IMR-90 (cell line): ENCODE measurements around the gene ADGRD1. TPM values are rescaled to one million over a fixed set of nuclear protein-coding genes. Genes with fewer than 3 reads are reported as not detected.
A peak's percentile ranks its signal among the peaks of the same experiment; 100 is the strongest.

ENCODE experiments used
- ATAC-seq: fragments of 200-7000 bp; cut with Tn5 transposase; 2 replicates; pipeline ENCODE4 v1.9.1; 2020; ENCODE audit warnings: low read depth, mild to moderate bottlenecking, moderate library complexity
- BruUV-seq: library from RNA; stranded (reverse); fragments of 400-500 nt; replicated peaks from 2 replicates; lab custom pipeline; 2021; lab: Mats Ljungman, UMichigan
- CTCF ChIA-PET: fragments of 300-600 bp; formaldehyde crosslinking; extraction: SDS; loops from one replicate; lab custom pipeline; 2021; ENCODE audit warnings: antibody characterized with exemption; lab: Yijun Ruan, JAX
- POLR2A ChIA-PET: fragments of 300-600 bp; sonication (Branson Sonifier 250); formaldehyde crosslinking; loops from one replicate; lab custom pipeline; 2022; ENCODE audit warnings: antibody characterized with exemption; ENCODE audit not compliant: unreplicated experiment; lab: Charles Lee
- DNase-seq: peaks from one replicate; pipeline ENCODE4 v3.0.0; 2013
- H2AFZ ChIP-seq: replicated peaks from 2 replicates; pipeline ENCODE3; 2013; ENCODE audit warnings: low read length, mild to moderate bottlenecking; ENCODE audit not compliant: poor library complexity
- H2AK5ac ChIP-seq: 2 replicates; pipeline ENCODE4 v1.6.1; 2013; ENCODE audit warnings: low read depth, low read length, inconsistent platforms
- H2AK9ac ChIP-seq: replicated peaks from 2 replicates; pipeline ENCODE3; 2013; ENCODE audit warnings: mild to moderate bottlenecking, low read depth, low read length, moderate library complexity; ENCODE audit not compliant: poor library complexity
- H2BK120ac ChIP-seq: 2 replicates; pipeline ENCODE4 v1.6.1; 2013; ENCODE audit warnings: low read depth, low read length, inconsistent platforms
- H2BK15ac ChIP-seq: 3 replicates; pipeline ENCODE4 v1.6.1; 2013; ENCODE audit warnings: low read depth, low read length, inconsistent platforms
- H2BK20ac ChIP-seq: 2 replicates; pipeline ENCODE4 v1.6.1; 2013; ENCODE audit warnings: low read depth, mild to moderate bottlenecking, inconsistent platforms, low read length, moderate library complexity
- H2BK5ac ChIP-seq: 2 replicates; pipeline ENCODE4 v1.6.1; 2013; ENCODE audit warnings: mild to moderate bottlenecking, low read depth, low read length, inconsistent platforms; ENCODE audit not compliant: poor library complexity, severe bottlenecking
- H3K14ac ChIP-seq: replicated peaks from 2 replicates; pipeline ENCODE4 v1.6.1; 2013; ENCODE audit warnings: low read depth, low read length, inconsistent platforms
- H3K18ac ChIP-seq: 2 replicates; pipeline ENCODE4 v1.6.1; 2013; ENCODE audit warnings: low read depth, low read length, control low read depth
- H3K23ac ChIP-seq: 2 replicates; pipeline ENCODE4 v1.6.1; 2013; ENCODE audit warnings: low read depth, low read length, inconsistent platforms
- H3K27ac ChIP-seq: 2 replicates; pipeline ENCODE4 v1.5.1; 2013; ENCODE audit warnings: mild to moderate bottlenecking, control low read depth, low read length; ENCODE audit not compliant: insufficient read depth
- H3K27me3 ChIP-seq: 2 replicates; pipeline ENCODE4 v1.6.1; 2013; ENCODE audit warnings: low read length; ENCODE audit not compliant: control insufficient read depth, insufficient read depth
- H3K36me3 ChIP-seq: 2 replicates; pipeline ENCODE4 v1.6.1; 2013; ENCODE audit warnings: low read length, mixed read lengths; ENCODE audit not compliant: control insufficient read depth, insufficient read depth
- H3K4ac ChIP-seq: 2 replicates; pipeline ENCODE4 v1.6.1; 2013; ENCODE audit warnings: low read depth, low read length, inconsistent platforms
- H3K4me1 ChIP-seq: 2 replicates; pipeline ENCODE4 v1.6.1; 2013; ENCODE audit warnings: low read length, mixed read lengths; ENCODE audit not compliant: control insufficient read depth, insufficient read depth
- H3K4me2 ChIP-seq: 2 replicates; pipeline ENCODE4 v1.6.1; 2013; ENCODE audit warnings: low read depth, mild to moderate bottlenecking, control low read depth, low read length, moderate library complexity
- H3K4me3 ChIP-seq: 2 replicates; pipeline ENCODE4 v1.5.1; 2013; ENCODE audit warnings: low read depth, mild to moderate bottlenecking, control low read depth, low read length, moderate library complexity; ENCODE audit not compliant: insufficient read depth
- H3K56ac ChIP-seq: 2 replicates; pipeline ENCODE4 v1.6.1; 2013; ENCODE audit warnings: low read length, inconsistent platforms; ENCODE audit not compliant: insufficient read depth; ENCODE audit errors: extremely low read depth
- H3K79me1 ChIP-seq, 2 experiments: 2 replicates each; pipeline ENCODE4 v1.6.1; 2013; ENCODE audit warnings: low read length in 2 of 2, inconsistent platforms in 1 of 2, low read depth in 1 of 2
- H3K9ac ChIP-seq: 2 replicates; pipeline ENCODE4 v1.6.1; 2013; ENCODE audit warnings: low read depth, low read length, control low read depth
- H3K9me1 ChIP-seq: 2 replicates; pipeline ENCODE4 v1.6.1; 2013; ENCODE audit warnings: low read length, inconsistent platforms; ENCODE audit not compliant: insufficient read depth
- H3K9me3 ChIP-seq: 2 replicates; pipeline ENCODE4 v1.6.1; 2013; ENCODE audit warnings: low read length; ENCODE audit not compliant: control insufficient read depth, insufficient read depth
- H4K20me1 ChIP-seq: 2 replicates; pipeline ENCODE4 v1.6.1; 2013; ENCODE audit warnings: low read length, inconsistent platforms; ENCODE audit not compliant: insufficient read depth
- H4K5ac ChIP-seq: 2 replicates; pipeline ENCODE4 v1.6.1; 2013; ENCODE audit warnings: mild to moderate bottlenecking, low read depth, low read length, control low read depth
- H4K8ac ChIP-seq, 2 experiments: 2 replicates each; pipeline ENCODE4 v1.6.1; 2013; ENCODE audit warnings: low read depth in 2 of 2, low read length in 2 of 2, control low read depth in 1 of 2, inconsistent platforms in 1 of 2
- H4K91ac ChIP-seq: 2 replicates; pipeline ENCODE4 v1.6.1; 2013; ENCODE audit warnings: low read depth, low read length, inconsistent platforms; ENCODE audit not compliant: insufficient read depth
- ELK1 ChIP-seq: fragments of 150-350 bp; IDR thresholded peaks from 2 replicates; pipeline ENCODE4 v1.6.1; 2016; ENCODE audit warnings: low read depth, mild to moderate bottlenecking, low read length, moderate library complexity, borderline replicate concordance
- MAFK ChIP-seq: IDR thresholded peaks from 2 replicates; pipeline ENCODE4 v1.6.1; 2012; ENCODE audit warnings: low read depth, low read length, improper control_type of control experiment
- POLR2A ChIP-seq: IDR thresholded peaks from 2 replicates; pipeline ENCODE4 v1.6.1; 2012; ENCODE audit warnings: mild to moderate bottlenecking, low read depth, low read length
- RAD21 ChIP-seq: IDR thresholded peaks from 2 replicates; pipeline ENCODE4 v1.6.1; 2012; ENCODE audit warnings: low read length, improper control_type of control experiment
- RCOR1 ChIP-seq: IDR thresholded peaks from 2 replicates; pipeline ENCODE4 v1.6.1; 2012; ENCODE audit warnings: mild to moderate bottlenecking, low read length, improper control_type of control experiment; ENCODE audit not compliant: insufficient replicate concordance
- WGBS, 2 experiments: methylation state at CpG; one replicate each; pipeline versions ENCODE4 v1.1.5 to v1.1.7; 2013; ENCODE audit warnings: missing lambda C conversion rate in 2 of 2; ENCODE audit not compliant: insufficient read length in 1 of 2; ENCODE audit errors: extremely low coverage in 2 of 2; 5-methylcytosine and 5-hydroxymethylcytosine counted together
- dilution Hi-C: fragments of 300-500 bp; cut with HindIII; formaldehyde crosslinking; loops from one replicate; pipeline ENCODE4 v1.14.3; 2018; ENCODE audit warnings: low sequenced_read_pairs; ENCODE audit not compliant: unreplicated experiment
- in situ Hi-C: fragments of 300-500 bp; cut with MboI; formaldehyde crosslinking; loops from 3 replicates; pipeline ENCODE4 v1.14.3; 2019; ENCODE audit warnings: low sequenced_read_pairs, inconsistent platforms, mixed read lengths
- intact Hi-C: fragments of 100-400 bp; cut with micrococcal nuclease; formaldehyde crosslinking; loops from 2 replicates; pipeline ENCODE4 v1.10.0; 2022
- polyA plus RNA-seq, 3 experiments: library from polyadenylated mRNA; depleted of rRNA; stranded (reverse); fragments of >200 nt; gene quantifications; 2 replicates each; pipeline ENCODE4 v1.2.3, GENCODE V29; 2012; ENCODE audit warnings: low replicate concordance in 1 of 3
- total RNA-seq: library from RNA; depleted of rRNA; stranded (reverse); fragments of >200 nt; gene quantifications from 2 replicates; pipeline ENCODE4 v1.2.3, GENCODE V29; 2012

Gene ADGRD1
- total and polyA plus RNA-seq, 2 of the 4 experiments (the other 2 are of a cell fraction): not detected

- Histone ChIP-seq H3K36me3 (no peaks in the 10 kb centered on the region), H4K91ac (no peak overlapping the region), H4K20me1 (no peaks in the 10 kb centered on the region), H2AFZ (no peak overlapping the region), H3K27me3 (no peaks in the 10 kb centered on the region), H3K56ac (no peak overlapping the region), H2AK9ac (no peak overlapping the region), H3K9me1 (no peaks in the 10 kb centered on the region), H3K9me3 (peaks cover 39% of the 10 kb centered on the region), H2AK5ac (no peak overlapping the region), H3K14ac (no peak overlapping the region), H3K4me1 (no peaks in the 10 kb centered on the region), H3K4ac (no peak overlapping the region), H3K9ac (no peak overlapping the region), H3K18ac (no peak overlapping the region), H3K27ac (no peak overlapping the region), H3K4me3 (no peak overlapping the region), H3K4me2 (no peak overlapping the region), H3K79me1 (no peaks in the 10 kb centered on the region), H2BK120ac (no peak overlapping the region), H4K8ac (no peak overlapping the region), H2BK15ac (no peak overlapping the region), H3K23ac (no peak overlapping the region), H2BK5ac (no peak overlapping the region), H4K5ac (no peak overlapping the region), H2BK20ac (no peak overlapping the region)
- ATAC-seq (no peak), DNase-seq (no peak)
- CTCF ChIA-PET: no interaction called here
- dilution Hi-C loops: no loop called here
- intact Hi-C loops: no loop called here
- 0% methylated on average over 1 of the region's 3 CpGs; no CpG with 5 or more reads in 1 of the 2 experiments for WGBS, 2 experiments
- POLR2A ChIA-PET: no interaction called here
- no TSS peak for BruUV-seq
- in situ Hi-C loops: no loop called here
- TF ChIP-seq RCOR1: no peak
- no peak for TF ChIP-seq ELK1
- peak; percentile 70 for TF ChIP-seq MAFK
- no peak for TF ChIP-seq POLR2A
- no peak for TF ChIP-seq RAD21
Measured at GRCh38 chr12:131007740-131008117, 54.0 kb downstream of the ADGRD1 start.
